Pancreas (tissue), 10 donors: ENCODE data around the gene NCAM2. TPM values are rescaled to one million over a fixed set of nuclear protein-coding genes. Genes with fewer than 3 reads are reported as not detected.

Experiments
- ATAC-seq, 4 donors: fragments of 200-7000 bp; cut with Tn5 transposase; one replicate each; pipeline versions ENCODE4 v1.8.0 to v1.9.1; 2020; ENCODE audit warnings: mild to moderate bottlenecking in 4 of 4, moderate library complexity in 4 of 4
- DNase-seq, 6 donors: peaks; one replicate each; pipeline ENCODE4 v3.0.0-alpha.2; 2020
- FAIRE-seq: peaks from 2 replicates; lab custom pipeline; 2012; peaks lifted over from hg19 to GRCh38; lab: Jason Lieb, UNC
- H3K27ac ChIP-seq, 4 donors: fragments of 200-600 bp; sonication (generic); 1 replicate in 3 of 4; 2 replicates in 1 of 4; pipeline versions ENCODE4 v1.5.0 to v1.8.0; 2020
- H3K27me3 ChIP-seq, 4 donors: fragments of 200-600 bp; one replicate each; pipeline ENCODE4 v1.8.0; 2021
- H3K36me3 ChIP-seq, 3 donors: fragments of 200-600 bp; sonication (generic) in 1 of 3; one replicate each; pipeline versions ENCODE4 v1.5.0 to v1.8.0; 2020 to 2021
- H3K4me1 ChIP-seq, 3 donors: fragments of 200-600 bp; one replicate each; pipeline ENCODE4 v1.8.0; 2021
- H3K4me3 ChIP-seq, 4 donors: fragments of 200-600 bp; sonication (generic) in 2 of 4; one replicate each; pipeline versions ENCODE4 v1.5.0 to v1.8.0; 2020 to 2021
- H3K9me3 ChIP-seq, 4 donors: fragments of 200-600 bp; one replicate each; pipeline ENCODE4 v1.8.0; 2021
- WGBS, 2 donors: extraction: QIAGEN DNeasy Blood & Tissue Kit; methylation state at CpG; one replicate each; pipeline ENCODE4 v1.1.7; 2013; 5-methylcytosine and 5-hydroxymethylcytosine counted together
- intact Hi-C, 3 donors: fragments of 100-400 bp; cut with DNase I; formaldehyde crosslinking; loops; one replicate each; pipeline versions ENCODE4 v1.11.1 to v1.14.2; 2022
- polyA plus RNA-seq, 2 donors: library from polyadenylated mRNA; stranded (reverse); fragments of 200-250 nt; gene quantifications; one replicate each; pipeline ENCODE4 v1.2.3, GENCODE V29; 2013
- total RNA-seq, 6 donors: library from RNA; stranded (reverse); fragmentation: NEBNext Ultra II Directional in 4 of 6; extraction: Animal tissue kit (Norgen Biotek cat#: 25700) in 4 of 6; gene quantifications; one replicate each; pipeline versions ENCODE4 v1.2.1 to v1.2.4, GENCODE V29; 2021 to 2023
- TF ChIP-seq, protein P1 (sequence below), 4 donors: fragments of 200-600 bp; sonication (generic) in 3 of 4; IDR thresholded peaks; one replicate each; pipeline versions ENCODE4 v1.5.0 to v1.8.0; 2021; ENCODE audit warnings: antibody characterized with exemption in 4 of 4
- donor health status: healthy with polysubstance abuse.
- donor health status: DM: no; HTN: no; CAD: no; lungs with moderate emphysema.
- donor health status: DM: no; HTN: no; CAD: no.
- donor health status: control.
- donor health status: control.
- donor health status: Bipolar disorder and iron deficiency.
- donor health status: DM: yes; HTN: yes; CAD: no.
- donor health status: DM: no; HTN: no; CAD: no.
- donor health status: DM: no; HTN: no; CAD: no.
- donor health status: DM: yes; HTN: yes; CAD: no.

Gene NCAM2
- total and polyA plus RNA-seq, 8 donors: under 0.01 to 1.0 (median 0.27) TPM

DNA sequence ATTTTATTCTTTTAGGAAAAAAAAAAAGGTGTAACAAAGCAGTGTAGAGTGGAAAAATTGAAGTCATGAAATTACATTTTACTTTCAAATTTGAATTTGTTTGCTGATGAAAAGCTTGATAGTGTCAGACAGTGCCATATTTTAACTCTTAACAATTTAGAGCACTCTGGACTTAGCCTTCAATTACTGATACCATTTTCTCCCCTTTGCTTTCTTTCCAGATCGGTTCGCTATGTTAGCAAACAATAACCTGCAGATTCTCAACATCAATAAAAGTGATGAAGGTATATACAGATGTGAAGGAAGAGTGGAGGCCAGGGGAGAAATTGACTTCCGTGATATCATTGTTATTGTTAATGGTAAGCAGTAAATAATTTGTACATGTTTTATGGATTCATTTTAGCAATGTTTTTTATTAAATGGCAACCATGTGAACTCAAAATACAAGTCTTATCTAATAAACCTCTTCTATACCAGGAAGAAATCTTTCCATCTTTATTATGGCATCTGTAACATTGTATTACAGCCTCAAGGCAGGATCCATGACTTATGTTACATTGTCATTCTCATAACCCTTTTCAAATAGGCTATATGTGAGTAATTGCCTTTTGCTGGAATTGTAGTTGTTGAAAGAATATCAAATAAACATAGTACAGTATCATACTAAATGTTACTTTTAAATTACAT, 293.8 kb downstream of the NCAM2 start:
- Histone ChIP-seq H3K9me3 (no peaks in the 10 kb centered on the region), H3K4me1 (no peaks in the 10 kb centered on the region), H3K4me3 (no peak overlapping the region), H3K27ac (no peak overlapping the region), H3K27me3 (no peaks in the 10 kb centered on the region), H3K36me3 (no peaks in the 10 kb centered on the region)
- WGBS, 2 donors: 62 to 82% methylated on average over 3 of the region's 3 CpGs
- no peak for DNase-seq
- intact Hi-C loops: no loop called here
- FAIRE-seq: no peak
- TF ChIP-seq, protein P1, sequence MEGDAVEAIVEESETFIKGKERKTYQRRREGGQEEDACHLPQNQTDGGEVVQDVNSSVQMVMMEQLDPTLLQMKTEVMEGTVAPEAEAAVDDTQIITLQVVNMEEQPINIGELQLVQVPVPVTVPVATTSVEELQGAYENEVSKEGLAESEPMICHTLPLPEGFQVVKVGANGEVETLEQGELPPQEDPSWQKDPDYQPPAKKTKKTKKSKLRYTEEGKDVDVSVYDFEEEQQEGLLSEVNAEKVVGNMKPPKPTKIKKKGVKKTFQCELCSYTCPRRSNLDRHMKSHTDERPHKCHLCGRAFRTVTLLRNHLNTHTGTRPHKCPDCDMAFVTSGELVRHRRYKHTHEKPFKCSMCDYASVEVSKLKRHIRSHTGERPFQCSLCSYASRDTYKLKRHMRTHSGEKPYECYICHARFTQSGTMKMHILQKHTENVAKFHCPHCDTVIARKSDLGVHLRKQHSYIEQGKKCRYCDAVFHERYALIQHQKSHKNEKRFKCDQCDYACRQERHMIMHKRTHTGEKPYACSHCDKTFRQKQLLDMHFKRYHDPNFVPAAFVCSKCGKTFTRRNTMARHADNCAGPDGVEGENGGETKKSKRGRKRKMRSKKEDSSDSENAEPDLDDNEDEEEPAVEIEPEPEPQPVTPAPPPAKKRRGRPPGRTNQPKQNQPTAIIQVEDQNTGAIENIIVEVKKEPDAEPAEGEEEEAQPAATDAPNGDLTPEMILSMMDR (IDR thresholded peaks at IDR 0.05): no peak
- ATAC-seq: no peak

DNA sequence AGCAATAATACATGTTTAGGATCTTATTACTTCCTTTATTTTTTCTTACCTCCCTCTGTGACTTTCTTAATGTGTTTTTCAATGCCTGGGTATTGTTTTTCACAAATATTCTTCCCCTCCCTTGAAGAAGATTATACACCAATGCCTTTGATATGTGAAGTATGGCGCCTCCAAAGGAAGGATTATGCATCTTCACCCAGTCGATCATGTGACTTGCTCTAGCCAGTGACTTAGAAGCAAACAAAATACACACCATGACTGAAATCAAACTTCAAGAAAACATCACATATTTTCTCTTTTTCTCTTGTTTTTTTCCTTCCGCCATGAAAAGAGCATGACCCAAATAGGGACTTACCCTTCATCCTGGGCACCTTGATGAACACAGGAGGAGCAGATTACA, 297.1 kb downstream of the NCAM2 start:
- FAIRE-seq (no peak), DNase-seq (no peak), ATAC-seq (no peak)
- Histone ChIP-seq H3K27ac (no peak overlapping the region), H3K9me3 (no peaks in the 10 kb centered on the region), H3K4me1 (no peaks in the 10 kb centered on the region), H3K4me3 (no peak overlapping the region), H3K36me3 (no peaks in the 10 kb centered on the region), H3K27me3 (no peaks in the 10 kb centered on the region)
- whole genome bisulfite sequencing, 2 donors: 75 to 76% methylated on average over 3 of the region's 3 CpGs
- TF ChIP-seq, protein P1 (IDR thresholded peaks at IDR 0.05): no peak
- intact Hi-C loops: no loop called here

DNA sequence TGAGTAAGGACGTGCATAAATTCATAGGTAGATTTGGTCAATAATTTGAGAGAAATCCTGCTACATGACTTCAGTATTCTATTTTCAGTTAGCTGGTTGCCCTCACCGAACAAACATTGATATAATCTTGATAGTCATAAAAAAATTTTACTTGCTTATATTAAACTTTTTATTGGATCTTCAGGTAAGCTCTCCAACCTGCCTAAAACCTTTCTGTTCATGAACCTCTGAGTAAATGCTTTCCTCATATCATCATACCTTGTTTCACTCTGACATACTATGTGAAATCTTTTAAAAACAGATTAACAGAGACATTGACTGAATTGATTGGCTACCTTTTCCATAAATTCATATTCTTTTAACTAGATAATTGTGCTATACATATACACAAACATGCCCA, 299.0 kb downstream of the NCAM2 start:
- no peaks in the 10 kb centered on the region for H3K9me3 ChIP-seq
- H3K4me1 ChIP-seq: no peaks in the 10 kb centered on the region
- H3K4me3 ChIP-seq: no peak overlapping the region
- no peaks in the 10 kb centered on the region for H3K36me3 ChIP-seq
- H3K27ac ChIP-seq: no peak overlapping the region
- intact Hi-C loops: no loop called here
- no peaks in the 10 kb centered on the region for H3K27me3 ChIP-seq
- no peak for FAIRE-seq
- no peak for DNase-seq
- TF ChIP-seq, protein P1 (IDR thresholded peaks at IDR 0.05): no peak
- WGBS, 2 donors: 40 to 64% methylated on average over 2 of the region's 2 CpGs
- ATAC-seq: no peak

DNA sequence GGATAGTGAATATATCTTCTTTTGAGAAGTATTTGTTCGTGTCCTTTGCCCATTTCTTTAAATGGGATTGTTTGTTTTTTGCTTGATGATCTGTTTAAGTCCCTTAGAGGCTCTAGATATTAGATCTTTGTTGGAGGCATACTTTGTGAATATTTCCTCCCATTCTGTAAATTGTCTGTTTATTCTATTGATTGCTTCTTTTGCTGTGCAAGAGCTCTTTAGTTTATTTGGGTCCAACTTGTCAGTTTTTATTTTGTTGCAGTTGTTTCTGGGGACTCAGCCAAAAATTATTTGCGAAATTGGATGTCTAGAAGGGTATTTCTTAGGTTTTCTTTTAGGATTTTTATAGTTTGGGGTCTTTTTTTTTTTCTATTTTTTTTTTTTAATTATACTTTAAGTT, 302.8 kb downstream of the NCAM2 start:
- Histone ChIP-seq H3K27ac (no peak overlapping the region), H3K36me3 (no peaks in the 10 kb centered on the region), H3K4me1 (no peaks in the 10 kb centered on the region), H3K9me3 (no peaks in the 10 kb centered on the region), H3K27me3 (no peaks in the 10 kb centered on the region), H3K4me3 (no peak overlapping the region)
- FAIRE-seq (no peak), DNase-seq (no peak), ATAC-seq (no peak)
- intact Hi-C loops: no loop called here
- 39 to 52% methylated on average over 2 of the region's 2 CpGs for WGBS, 2 donors
- TF ChIP-seq, protein P1 (IDR thresholded peaks at IDR 0.05): no peak

DNA sequence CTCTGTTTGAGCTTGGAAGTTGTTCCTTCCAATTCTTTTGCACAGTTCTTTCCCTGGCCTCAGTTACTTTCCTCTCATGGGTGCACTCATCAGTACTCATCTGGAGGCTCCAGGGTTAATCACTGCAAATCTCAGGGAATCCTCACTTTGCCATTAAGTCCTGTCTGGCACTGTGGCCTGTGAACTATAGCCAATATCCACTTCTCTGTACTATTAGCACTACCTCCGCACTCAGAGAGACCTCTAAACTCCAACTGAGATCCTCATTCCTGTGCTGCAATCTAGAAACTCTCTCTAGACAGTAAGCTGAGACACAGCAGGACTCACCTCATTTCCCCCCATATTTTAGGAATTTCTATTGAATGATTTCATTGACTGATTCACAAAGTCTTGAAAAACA, 311.3 kb downstream of the NCAM2 start:
- intact Hi-C loops: no loop called here
- no peak for FAIRE-seq

More for the DNA sequence above, 311.3 kb downstream of the NCAM2 start:
- no peaks in the 10 kb centered on the region for H3K4me1 ChIP-seq
- H3K36me3 ChIP-seq: no peaks in the 10 kb centered on the region
- no peak overlapping the region for H3K4me3 ChIP-seq
- TF ChIP-seq, protein P1 (IDR thresholded peaks at IDR 0.05): no peak
- WGBS, 2 donors: 59 to 76% methylated on average over 1 of the region's 1 CpG
- H3K27me3 ChIP-seq: no peaks in the 10 kb centered on the region
- DNase-seq: no peak
- no peak for ATAC-seq
- no peak overlapping the region for H3K27ac ChIP-seq
- no peaks in the 10 kb centered on the region for H3K9me3 ChIP-seq
